NCI-H510A (cell line): ENCODE results near the gene AFF3.
"Not testable (repeated sequence)": the region's sequence is repeated elsewhere in the genome, so short reads cannot be mapped to it uniquely, and the experiment has no call there.

Experiments used
- DNase-seq: peaks from one replicate; lab custom pipeline; 2025; lab: John Stamatoyannopoulos, UW

The AFF3 gene

GRCh38 chr2:99784282-99784681 lies 358.1 kb downstream of the AFF3 start:
- DNase-seq = no peak

GRCh38 chr2:99780276-99780675 lies 362.1 kb downstream of the AFF3 start:
- no peak for DNase-seq

- no peak for DNase-seq
Observed at GRCh38 chr2:99779276-99779675, 363.1 kb downstream of the AFF3 start.

GRCh38 chr2:99777656-99778290 lies 364.6 kb downstream of the AFF3 start:
- no peak for DNase-seq

- no peak for DNase-seq
Observed at GRCh38 chr2:99776906-99777646, 365.3 kb downstream of the AFF3 start.

GRCh38 chr2:99776206-99776905 lies 366.0 kb downstream of the AFF3 start:
- no peak for DNase-seq

- no peak for DNase-seq
Observed at GRCh38 chr2:99775585-99775984, 366.8 kb downstream of the AFF3 start.

GRCh38 chr2:99773642-99774041 lies 368.7 kb downstream of the AFF3 start:
- DNase-seq = not testable (repeated sequence)

GRCh38 chr2:99772591-99773331 lies 369.6 kb downstream of the AFF3 start:
- no peak for DNase-seq

GRCh38 chr2:99771681-99772333 lies 370.6 kb downstream of the AFF3 start:
- DNase-seq = no peak

- no peak for DNase-seq
Observed at GRCh38 chr2:99770876-99771275, 371.5 kb downstream of the AFF3 start.

- DNase-seq = no peak
Observed at GRCh38 chr2:99765731-99766318, 376.6 kb downstream of the AFF3 start.

- DNase-seq = no peak
Observed at GRCh38 chr2:99763764-99764163, 378.6 kb downstream of the AFF3 start.

- no peak for DNase-seq
Observed at GRCh38 chr2:99762714-99763113, 379.7 kb downstream of the AFF3 start.

- no peak for DNase-seq
Observed at GRCh38 chr2:99757611-99758114, 384.7 kb downstream of the AFF3 start.

GRCh38 chr2:99756059-99756458 lies 386.3 kb downstream of the AFF3 start:
- no peak for DNase-seq

GRCh38 chr2:99754210-99754609 lies 388.2 kb downstream of the AFF3 start:
- DNase-seq = no peak

- DNase-seq = no peak
Observed at GRCh38 chr2:99753505-99753904, 388.9 kb downstream of the AFF3 start.

GRCh38 chr2:99748344-99748743 lies 394.0 kb downstream of the AFF3 start:
- DNase-seq = no peak

GRCh38 chr2:99747842-99748241 lies 394.5 kb downstream of the AFF3 start:
- DNase-seq = no peak

- no peak for DNase-seq
Observed at GRCh38 chr2:99743146-99743545, 399.2 kb downstream of the AFF3 start.
